Measurements from ENCODE around the gene DGLUCY.
"Not testable (repeated sequence)": the region's sequence is repeated elsewhere in the genome, so short reads cannot be mapped to it uniquely, and the experiment has no call there.

The DGLUCY gene

DNA sequence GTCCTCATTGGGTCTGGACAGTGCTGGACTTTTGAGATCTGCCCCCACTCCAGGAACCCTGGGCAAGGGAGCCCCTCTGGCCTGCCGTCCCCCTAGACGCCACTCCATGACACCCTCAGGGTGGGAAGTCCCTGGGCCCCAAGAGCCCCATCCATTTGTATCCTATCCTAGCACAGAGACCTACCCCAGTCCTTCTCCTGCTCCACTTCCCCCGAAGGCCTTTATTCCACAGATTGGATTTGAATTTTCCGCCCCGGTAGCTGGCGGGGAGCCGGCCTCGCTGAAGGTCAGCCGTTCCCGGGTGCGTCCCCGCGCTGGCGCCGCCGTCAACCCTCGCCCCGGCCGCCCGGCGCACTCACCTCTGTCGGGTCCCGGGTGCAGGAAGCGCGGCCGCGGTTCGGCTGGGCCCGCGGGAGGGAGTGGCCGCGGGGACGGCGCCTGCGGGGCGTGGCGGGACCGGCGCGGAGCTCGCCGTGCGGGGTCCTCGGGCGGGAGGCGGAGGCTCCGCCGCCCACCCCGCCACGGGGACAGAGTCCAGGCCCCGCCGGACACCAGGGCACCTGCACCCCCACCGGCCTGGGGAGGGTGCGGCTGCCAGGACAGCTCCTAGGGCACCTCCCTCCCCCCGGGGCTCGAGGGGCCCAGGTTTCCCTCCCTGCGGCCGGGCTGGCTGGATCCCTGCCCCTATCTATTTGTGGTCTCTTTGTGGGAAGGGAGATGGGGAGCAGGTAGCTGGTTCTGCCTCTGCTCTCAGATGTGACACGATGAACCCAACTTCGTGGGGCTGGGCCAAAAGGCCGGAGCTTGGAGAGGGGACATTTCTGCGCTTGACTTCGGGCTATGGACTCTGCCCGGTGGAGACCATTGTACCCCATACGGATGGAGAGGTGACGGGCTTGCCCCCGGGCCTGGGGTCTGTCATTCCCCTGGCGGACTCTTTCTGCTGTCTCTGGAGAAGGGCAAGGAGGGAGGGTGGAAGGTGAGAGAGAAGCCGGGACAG, 150.6 kb downstream of the DGLUCY start:
- no peak for DNase-seq

GRCh38 chr14:91265404-91265803, 151.5 kb downstream of the DGLUCY start:
- no peak for DNase-seq

DNA sequence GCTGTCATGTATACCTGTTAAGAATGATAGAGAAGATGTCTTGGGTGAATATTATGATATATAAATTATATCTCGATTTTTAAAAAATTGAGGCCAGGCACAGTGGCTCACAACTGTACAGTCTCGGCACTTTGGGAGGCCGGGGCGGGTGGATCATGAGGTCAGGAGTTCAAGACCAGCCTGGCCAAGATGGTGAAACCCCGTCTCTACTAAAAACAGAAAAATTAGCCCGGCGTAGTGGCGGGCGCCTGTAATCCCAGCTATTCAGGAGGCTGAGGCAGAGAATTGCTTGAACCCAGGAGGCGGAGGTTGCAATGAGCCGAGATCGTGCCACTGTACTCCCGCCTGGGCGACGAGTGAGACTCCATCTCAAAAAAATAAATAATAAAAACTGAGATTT, 152.4 kb downstream of the DGLUCY start:
- not testable (repeated sequence) for DNase-seq

DNA sequence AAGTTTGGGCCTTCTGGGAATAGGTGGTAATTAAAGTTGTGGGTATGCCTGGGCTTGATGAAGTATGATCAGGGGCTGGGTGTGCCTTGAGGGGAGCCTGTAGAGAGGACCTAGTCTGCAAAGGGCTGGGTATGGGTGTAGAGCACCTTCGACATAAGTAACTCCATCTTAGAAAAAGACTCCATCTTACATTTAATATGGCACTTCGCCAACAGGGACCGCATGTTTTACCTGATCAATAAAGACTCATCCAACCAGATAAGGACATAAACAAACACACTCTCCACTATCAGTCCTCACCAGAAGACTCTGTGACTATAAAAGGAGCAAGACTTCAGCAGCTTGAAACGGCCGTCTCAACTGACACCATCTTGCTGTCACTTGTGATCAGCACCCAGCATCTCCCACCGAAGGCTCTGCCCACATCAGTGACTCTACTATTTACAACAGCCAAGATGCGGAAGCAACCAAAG, 154.1 kb downstream of the DGLUCY start:
- DNase-seq = no peak

DNA sequence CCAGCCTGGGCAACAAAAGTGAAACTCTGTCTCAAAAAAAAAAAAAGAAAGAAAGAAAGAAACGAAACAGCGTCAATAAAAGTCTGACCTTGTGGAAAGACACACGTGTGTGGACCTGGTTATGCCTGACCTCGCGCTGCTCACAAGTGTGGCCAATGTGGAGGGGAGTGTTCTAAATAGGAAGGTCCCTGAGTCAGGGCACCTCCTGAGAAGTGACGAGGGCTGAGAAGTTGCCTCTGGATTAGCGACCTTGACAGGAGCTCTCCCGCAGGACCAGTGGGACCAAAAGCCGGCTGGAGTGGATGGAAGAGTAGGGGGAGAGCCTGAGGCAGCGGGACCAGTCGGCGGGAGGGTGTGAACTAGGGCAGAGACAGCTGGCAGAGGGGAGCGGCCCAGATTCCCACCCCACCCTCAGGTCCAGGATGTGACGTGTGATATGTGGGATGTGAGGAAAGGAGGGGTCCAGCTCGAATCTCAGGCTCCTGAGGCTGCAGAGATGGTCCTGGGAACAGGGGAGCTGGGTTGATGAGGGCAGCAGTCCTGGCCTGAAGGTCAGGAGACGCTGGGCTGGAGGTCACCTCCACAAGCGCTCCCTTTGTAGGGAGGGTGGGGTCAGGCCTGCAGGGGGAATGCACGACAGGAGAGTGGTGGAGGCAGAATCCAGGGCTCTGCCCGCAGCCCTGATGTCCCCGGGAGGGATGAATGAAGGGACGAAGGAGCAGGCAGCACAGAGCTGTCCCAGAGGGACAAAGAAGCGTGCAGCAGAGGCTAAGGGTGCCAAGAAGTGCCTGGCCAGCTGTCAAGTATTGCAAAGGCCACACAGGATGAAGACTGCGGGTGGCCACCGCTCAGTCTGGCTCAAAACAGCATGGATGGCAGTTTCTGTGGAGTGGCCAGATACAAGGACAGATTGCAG, 155.5 kb downstream of the DGLUCY start:
- DNase-seq = no peak

DNA sequence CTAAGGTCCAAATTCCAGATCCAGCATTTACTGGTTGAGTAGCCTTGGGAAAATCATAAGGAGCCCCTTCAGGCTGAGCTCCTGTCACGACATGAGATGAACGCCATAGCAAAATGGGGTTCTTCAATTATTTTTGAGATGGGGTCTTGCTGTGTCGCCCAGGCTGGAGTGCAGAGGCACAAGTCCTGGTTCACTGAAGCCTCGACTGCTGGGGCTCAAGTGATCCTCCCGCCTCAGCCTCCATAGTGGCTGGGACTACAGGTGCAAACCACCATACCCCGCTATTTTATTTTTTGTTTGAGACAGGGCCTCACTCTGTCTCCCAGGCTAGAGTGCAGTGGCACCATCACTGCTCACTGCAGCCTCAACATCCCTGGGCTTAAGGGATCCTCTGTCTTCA, 156.3 kb downstream of the DGLUCY start:
- no peak for DNase-seq

DNA sequence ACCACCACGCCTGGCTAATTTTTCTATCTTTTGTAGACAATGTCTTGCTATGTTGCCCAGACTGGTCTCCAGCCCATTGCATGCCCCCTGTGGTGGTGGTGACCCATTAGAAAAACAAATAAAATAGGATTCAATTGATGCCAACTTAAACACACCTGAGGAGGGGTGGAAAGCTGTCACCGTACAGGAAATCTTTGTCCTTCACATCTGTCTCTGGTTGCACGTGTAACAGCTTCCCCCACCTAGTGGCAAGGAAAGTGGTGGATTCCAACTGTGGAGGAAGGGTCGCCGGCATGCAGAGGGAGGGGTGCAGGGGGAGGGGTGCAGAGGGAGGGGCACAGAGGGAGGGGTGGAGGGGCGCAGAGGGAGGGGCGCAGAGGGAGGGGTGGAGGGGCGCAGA, 156.7 kb downstream of the DGLUCY start:
- DNase-seq = no peak

DNA sequence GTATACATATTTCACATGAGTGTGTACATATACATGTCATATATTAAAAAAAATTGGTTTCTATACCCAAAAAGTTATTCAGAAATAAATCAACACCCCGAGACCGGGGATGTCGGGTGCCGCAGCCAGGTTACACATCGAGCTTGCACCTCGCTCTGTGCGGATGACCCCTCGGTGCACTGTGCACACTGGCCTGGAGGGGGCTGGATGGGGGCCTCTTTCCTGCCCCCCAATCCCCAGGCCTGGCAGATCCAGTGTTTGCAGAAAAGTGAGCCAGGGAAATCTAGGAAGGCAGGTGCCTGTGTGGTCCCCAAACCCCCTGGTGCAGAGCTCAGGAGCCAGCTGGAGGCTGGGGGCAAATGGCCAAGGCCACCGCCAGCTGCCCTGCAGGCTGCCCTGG, 157.8 kb downstream of the DGLUCY start:
- DNase-seq = no peak

DNA sequence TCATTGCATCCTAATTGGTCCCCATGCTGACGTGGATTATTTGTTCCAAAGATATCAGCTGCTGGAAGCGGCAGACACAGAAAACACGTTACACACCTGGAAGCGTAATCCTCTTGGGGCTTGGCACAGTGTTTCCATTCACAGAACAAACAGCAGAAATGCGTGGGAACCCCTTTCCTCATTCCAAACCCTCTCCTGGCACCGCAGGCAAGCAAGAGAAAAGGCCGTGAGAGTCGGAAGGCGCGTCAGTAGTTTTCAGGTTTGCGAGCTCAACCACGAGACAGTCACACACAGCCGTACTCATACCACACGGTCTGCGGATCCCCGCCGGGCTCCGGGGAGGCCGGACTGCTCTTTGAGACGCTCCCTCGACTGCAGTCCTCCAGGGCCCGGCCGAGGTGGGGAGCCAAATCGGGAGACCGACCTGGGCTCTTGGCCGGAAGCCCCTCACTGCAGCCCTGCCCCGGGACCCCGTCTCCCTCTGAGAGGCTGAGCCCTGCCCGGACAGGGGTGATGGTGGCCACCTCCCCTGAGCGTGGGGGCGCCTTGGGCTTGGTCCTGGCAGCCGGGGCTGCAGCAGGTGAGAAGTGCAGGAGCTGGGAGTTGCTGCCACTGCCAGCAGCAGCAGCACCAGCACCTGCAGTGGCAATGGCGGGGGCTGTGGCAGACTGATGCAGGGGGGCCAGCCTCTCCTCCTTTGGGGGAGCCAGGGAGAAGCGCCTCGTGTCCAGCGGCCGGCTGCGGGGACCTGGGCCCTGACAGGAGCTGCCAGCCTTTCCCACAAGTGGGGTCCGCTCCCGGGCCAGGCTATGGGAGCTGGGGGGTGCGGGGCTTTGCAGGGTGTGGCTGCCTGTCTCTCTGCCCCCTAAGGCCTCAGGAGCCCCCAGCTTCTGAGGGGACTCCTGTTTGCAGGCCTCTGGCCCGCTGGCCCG, 158.7 kb downstream of the DGLUCY start:
- no peak for DNase-seq

- DNase-seq = no peak
Measured at GRCh38 chr14:91273273-91273884, 159.5 kb downstream of the DGLUCY start.

DNA sequence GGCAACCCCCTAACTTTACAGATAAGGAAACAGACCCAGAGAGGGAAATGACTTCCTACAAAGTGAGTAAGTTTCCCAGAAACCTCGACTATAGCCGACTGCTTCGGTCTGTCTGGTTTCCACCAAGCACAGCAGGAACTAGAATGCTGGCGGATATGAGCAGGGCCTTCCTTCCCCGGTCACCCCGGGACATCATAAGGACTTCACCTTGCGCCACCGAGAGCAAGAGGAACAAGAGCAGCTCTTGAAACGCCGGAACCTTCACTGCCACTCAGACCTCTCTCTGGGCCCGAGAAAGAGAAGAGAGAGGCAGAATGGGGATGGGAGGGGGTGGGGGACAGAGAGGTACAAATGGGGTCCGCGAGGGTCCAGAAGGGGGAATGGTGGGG, 160.0 kb downstream of the DGLUCY start:
- DNase-seq = no peak

- DNase-seq = no peak
Measured at GRCh38 chr14:91274796-91275195, 160.9 kb downstream of the DGLUCY start.
